T-cell (primary cell): ENCODE data around the gene OLIG1. TPM values are rescaled to one million over a fixed set of nuclear protein-coding genes. Genes with fewer than 3 reads are reported as not detected.

Source experiments
- ATAC-seq, 4 experiments: fragments of 200-7000 bp in 3 of 4; fragments of 150-1000 bp in 1 of 4; cut with Tn5 transposase; replicated peaks in 1 of 4; 1 replicate in 3 of 4; 2 replicates in 1 of 4; pipeline ENCODE4 v1.10.0; 2021; ENCODE audit warnings: moderate library complexity in 3 of 4, mild to moderate bottlenecking in 2 of 4, moderate number of reproducible peaks in 1 of 4
- CTCF ChIA-PET, 2 donors: fragments of 300-600 bp; sonication (Branson Sonifier 250); formaldehyde crosslinking; loops; one replicate each; lab custom pipeline; 2022; ENCODE audit warnings: antibody characterized with exemption in 2 of 2; lab: Charles Lee
- POLR2A ChIA-PET, 2 donors: fragments of 300-600 bp; sonication (Branson Sonifier 250); formaldehyde crosslinking; loops; one replicate each; lab custom pipeline; 2022; ENCODE audit warnings: antibody characterized with exemption in 2 of 2; lab: Charles Lee
- DNase-seq, 35 experiments: peaks; one replicate each; pipeline versions ENCODE4 v3.0.0 to v3.0.0-alpha.2; 2013 to 2023
- H3K27ac ChIP-seq: one replicate; pipeline ENCODE4 v1.5.1; 2013; ENCODE audit warnings: low read length
- H3K27me3 ChIP-seq, 2 experiments: replicated peaks in 1 of 2; 1 replicate in 1 of 2; 2 replicates in 1 of 2; pipeline versions ENCODE4 v1.6.1 to v1.7.0; 2013; ENCODE audit warnings: low read length in 1 of 2, mixed read lengths in 1 of 2; ENCODE audit not compliant: control insufficient read depth in 2 of 2, insufficient read depth in 2 of 2; ENCODE audit errors: extremely low read depth in 1 of 2
- H3K36me3 ChIP-seq, 2 donors: 1 replicate in 1 of 2; 2 replicates in 1 of 2; pipeline versions ENCODE4 v1.6.1 to v1.7.0; 2013; ENCODE audit warnings: low read length in 1 of 2; ENCODE audit not compliant: control insufficient read depth in 2 of 2, insufficient read depth in 1 of 2; ENCODE audit errors: extremely low read depth in 1 of 2
- H3K4me1 ChIP-seq, 2 experiments: 1 replicate in 1 of 2; 2 replicates in 1 of 2; pipeline versions ENCODE4 v1.6.1 to v1.7.0; 2013; ENCODE audit warnings: low read length in 2 of 2, mixed read lengths in 1 of 2; ENCODE audit not compliant: insufficient read depth in 2 of 2, control insufficient read depth in 1 of 2; ENCODE audit errors: extremely low read depth in 1 of 2
- H3K4me3 ChIP-seq, 2 donors: 1 replicate in 1 of 2; 2 replicates in 1 of 2; pipeline versions ENCODE4 v1.5.1 to v1.7.0; 2013; ENCODE audit warnings: mild to moderate bottlenecking in 2 of 2, low read length in 1 of 2, moderate library complexity in 1 of 2; ENCODE audit not compliant: control insufficient read depth in 1 of 2; ENCODE audit errors: extremely low read depth in 1 of 2
- H3K9me3 ChIP-seq: 2 replicates; pipeline ENCODE4 v1.7.0; 2013
- H3K27ac Mint-ChIP-seq, 2 donors: one replicate each; pipeline ENCODE4 v1.8.0; 2020 to 2021; ENCODE audit warnings: mild to moderate bottlenecking in 2 of 2, mixed read lengths in 2 of 2
- H3K27me3 Mint-ChIP-seq, 2 donors: one replicate each; pipeline ENCODE4 v1.8.0; 2021 to 2022; ENCODE audit warnings: mixed read lengths in 2 of 2
- H3K36me3 Mint-ChIP-seq: one replicate; pipeline ENCODE4 v1.8.0; 2021; ENCODE audit warnings: mixed read lengths
- H3K4me1 Mint-ChIP-seq, 3 donors: one replicate each; pipeline ENCODE4 v1.8.0; 2020 to 2022; ENCODE audit warnings: mixed read lengths in 3 of 3, mild to moderate bottlenecking in 1 of 3
- H3K4me3 Mint-ChIP-seq, 3 donors: one replicate each; pipeline ENCODE4 v1.8.0; 2020 to 2022; ENCODE audit warnings: mild to moderate bottlenecking in 3 of 3, mixed read lengths in 3 of 3, moderate library complexity in 3 of 3
- H3K9me3 Mint-ChIP-seq, 3 donors: one replicate each; pipeline ENCODE4 v1.8.0; 2020 to 2022; ENCODE audit warnings: mixed read lengths in 3 of 3
- WGBS: methylation state at CpG from one replicate; pipeline ENCODE4 v1.1.5; 2013; ENCODE audit warnings: missing lambda C conversion rate; ENCODE audit not compliant: insufficient coverage; 5-methylcytosine and 5-hydroxymethylcytosine counted together
- total RNA-seq, 35 experiments: library from RNA in 6 of 35; stranded (reverse) in 6 of 35; fragments of 120-200 nt in 1 of 35; gene quantifications; one replicate each; pipeline versions ENCODE4 v1.2.1 to v1.2.4 and lab custom pipeline; 2013 to 2026

OLIG1 gene
- total RNA-seq, 5 donors from 2014 or later (not counting 1 experiment from before 2014, with no cell fraction given) = not detected

DNA sequence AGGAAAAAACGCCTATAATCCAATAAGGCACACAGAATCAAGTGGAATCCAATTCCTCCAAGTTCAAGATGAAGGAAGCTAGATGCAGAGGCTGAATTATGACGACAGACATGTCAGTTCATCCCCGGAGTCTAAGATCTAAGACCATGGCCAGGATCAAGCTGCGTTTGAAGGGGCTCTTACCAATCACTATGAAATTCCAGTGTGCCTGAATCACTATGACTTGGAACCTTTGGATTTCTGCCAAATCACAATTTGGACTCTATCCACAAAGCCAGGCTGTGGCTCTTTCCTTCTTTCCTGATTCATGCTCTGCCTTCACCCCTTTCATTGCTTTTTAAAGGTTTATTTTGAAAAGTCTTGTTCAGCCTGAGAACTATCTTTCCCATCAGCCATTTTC, 27.1 kb upstream of the OLIG1 start:
- no peak overlapping the region for H3K4me3 ChIP-seq
- no peak for DNase-seq
- H3K4me1 ChIP-seq = no peaks in the 10 kb centered on the region
- Mint-ChIP-seq H3K27me3 (peaks cover 38 to 46% of the 10 kb centered on the region in 2 donors), H3K9me3 (peaks cover 0 to 5% (median 0%) of the 10 kb centered on the region in 3 donors), H3K4me3 (no peak overlapping the region), H3K27ac (no peak overlapping the region), H3K36me3 (no peaks in the 10 kb centered on the region), H3K4me1 (no peaks in the 10 kb centered on the region)
- H3K9me3 ChIP-seq = no peaks in the 10 kb centered on the region
- ATAC-seq = no peak
- H3K27me3 ChIP-seq = peaks cover 0 to 15% of the 10 kb centered on the region in 2 experiments
- ChIA-PET CTCF (no interaction called here), POLR2A (no interaction called here)
- no peak overlapping the region for H3K27ac ChIP-seq
- WGBS = 87% methylated on average over 3 of the region's 4 CpGs
- no peaks in the 10 kb centered on the region for H3K36me3 ChIP-seq

DNA sequence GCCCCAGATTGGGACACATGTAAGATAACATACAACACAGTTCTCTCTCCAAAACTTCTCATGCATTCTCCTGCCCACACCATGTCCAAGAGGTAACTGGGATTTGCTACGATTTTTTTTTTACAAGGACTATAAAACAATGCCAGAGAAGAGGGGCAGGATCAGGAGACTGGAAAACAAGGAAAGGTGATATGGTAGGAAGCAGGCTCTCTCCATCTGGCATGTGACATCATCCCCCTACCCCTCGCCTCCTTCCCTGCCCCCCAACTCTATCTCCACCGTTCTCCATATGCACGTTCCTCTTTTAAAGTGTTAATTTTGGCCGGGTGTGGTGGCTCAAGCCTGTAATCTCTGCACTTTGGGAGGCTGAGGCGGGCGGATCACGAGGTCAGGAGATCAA, 23.5 kb upstream of the OLIG1 start:
- WGBS = no CpG with 5 or more reads among the region's 8 CpGs
- POLR2A ChIA-PET = no interaction called here
- Histone ChIP-seq H3K4me1 (no peaks in the 10 kb centered on the region), H3K9me3 (no peaks in the 10 kb centered on the region), H3K36me3 (no peaks in the 10 kb centered on the region), H3K27ac (no peak overlapping the region), H3K27me3 (peaks cover 0 to 20% of the 10 kb centered on the region in 2 experiments), H3K4me3 (no peak overlapping the region)
- Mint-ChIP-seq H3K4me3 (no peak overlapping the region), H3K36me3 (no peaks in the 10 kb centered on the region), H3K4me1 (no peaks in the 10 kb centered on the region), H3K9me3 (no peaks in the 10 kb centered on the region), H3K27ac (no peak overlapping the region), H3K27me3 (peaks cover 40 to 50% of the 10 kb centered on the region in 2 donors)
- ATAC-seq (no peak), DNase-seq (no peak)
- CTCF ChIA-PET = no interaction called here

DNA sequence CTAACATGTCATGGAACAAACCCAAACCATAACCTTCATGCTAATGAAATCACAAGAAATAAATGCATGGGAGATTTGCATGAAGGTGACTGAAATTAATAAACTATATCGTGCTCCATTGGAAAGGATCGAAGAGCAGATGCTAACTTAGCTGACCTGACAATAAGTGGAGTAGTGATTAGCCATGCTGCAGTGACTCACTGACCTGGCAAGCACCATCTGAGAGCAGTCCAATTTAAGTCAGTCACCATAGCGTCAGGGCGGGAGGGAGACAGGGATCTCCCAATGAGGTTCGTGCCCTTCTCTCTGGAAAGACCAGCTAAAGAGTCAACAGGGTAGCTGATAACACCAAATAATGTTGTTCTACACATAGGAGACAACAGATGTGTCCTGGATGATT, 22.7 kb upstream of the OLIG1 start:
- Mint-ChIP-seq H3K4me1 (no peaks in the 10 kb centered on the region), H3K4me3 (no peak overlapping the region), H3K27me3 (peaks cover 43 to 44% of the 10 kb centered on the region in 2 donors), H3K36me3 (no peaks in the 10 kb centered on the region), H3K27ac (no peak overlapping the region), H3K9me3 (no peaks in the 10 kb centered on the region)
- no peaks in the 10 kb centered on the region for H3K9me3 ChIP-seq
- H3K36me3 ChIP-seq = no peaks in the 10 kb centered on the region
- no peak overlapping the region for H3K27ac ChIP-seq
- H3K4me1 ChIP-seq = no peaks in the 10 kb centered on the region
- ChIA-PET CTCF (no interaction called here), POLR2A (no interaction called here)
- no peak for ATAC-seq
- no peak for DNase-seq
- no peak overlapping the region for H3K4me3 ChIP-seq
- 100% methylated on average over 3 of the region's 5 CpGs for WGBS
- peaks cover 0 to 23% of the 10 kb centered on the region in 2 experiments for H3K27me3 ChIP-seq

DNA sequence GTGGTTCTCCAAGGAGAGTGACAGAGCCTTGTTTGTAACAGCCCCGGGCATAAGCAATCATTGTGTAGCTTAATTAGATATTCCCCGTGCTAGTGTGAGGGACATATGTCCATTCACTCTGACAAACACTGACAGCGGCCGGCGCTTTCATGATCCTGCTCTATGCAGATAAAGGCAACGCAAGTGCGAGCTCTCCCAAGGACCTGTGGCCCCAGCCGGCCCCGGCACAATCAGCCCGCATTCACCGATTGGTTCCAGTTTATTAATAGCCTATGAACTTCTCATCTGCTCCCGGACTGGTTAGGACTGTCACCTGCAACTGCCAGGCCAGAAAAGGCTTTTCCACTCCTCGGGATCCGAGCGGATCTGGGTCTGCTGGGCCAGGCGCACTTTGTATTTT, 18.0 kb upstream of the OLIG1 start:
- WGBS = 96% methylated on average over 11 of the region's 16 CpGs
- H3K4me1 ChIP-seq = no peaks in the 10 kb centered on the region
- ChIA-PET CTCF (no interaction called here), POLR2A (no interaction called here)
- DNase-seq (no peak), ATAC-seq (no peak)
- Mint-ChIP-seq H3K4me3 (no peak overlapping the region), H3K36me3 (no peaks in the 10 kb centered on the region), H3K27ac (no peak overlapping the region), H3K27me3 (peaks cover 24 to 29% of the 10 kb centered on the region in 2 donors), H3K4me1 (no peaks in the 10 kb centered on the region), H3K9me3 (no peaks in the 10 kb centered on the region)
- no peak overlapping the region for H3K4me3 ChIP-seq
- no peak overlapping the region for H3K27ac ChIP-seq
- H3K27me3 ChIP-seq = peaks cover 0 to 18% of the 10 kb centered on the region in 2 experiments
- H3K9me3 ChIP-seq = no peaks in the 10 kb centered on the region
- no peaks in the 10 kb centered on the region for H3K36me3 ChIP-seq

DNA sequence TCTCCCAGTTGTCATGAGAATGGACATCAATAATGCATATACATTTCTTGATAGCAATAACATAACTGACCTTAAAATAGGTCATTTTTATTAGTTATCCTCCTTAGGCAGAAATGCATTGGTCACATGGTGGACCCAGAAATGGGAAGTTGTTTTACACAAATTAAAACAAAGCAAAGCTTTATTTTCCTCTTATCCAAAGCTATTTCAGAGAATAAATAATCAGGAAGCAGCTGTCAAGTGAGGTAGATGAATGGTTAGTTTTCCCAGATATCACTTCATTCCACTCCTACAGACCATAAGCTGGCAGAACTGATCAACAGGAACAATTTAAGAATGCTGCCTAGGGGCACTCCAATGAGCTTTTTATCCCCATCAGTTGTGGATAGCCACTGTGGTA, 16.0 kb upstream of the OLIG1 start:
- H3K9me3 ChIP-seq = no peaks in the 10 kb centered on the region
- Mint-ChIP-seq H3K27me3 (peaks cover 10 to 14% of the 10 kb centered on the region in 2 donors), H3K27ac (no peak overlapping the region), H3K9me3 (no peaks in the 10 kb centered on the region), H3K4me1 (peaks cover 0 to 2% (median 1%) of the 10 kb centered on the region in 3 donors), H3K4me3 (no peak overlapping the region), H3K36me3 (no peaks in the 10 kb centered on the region)
- H3K27me3 ChIP-seq = peaks cover 0 to 13% of the 10 kb centered on the region in 2 experiments
- H3K4me1 ChIP-seq = peaks cover 0 to under 1% of the 10 kb centered on the region in 2 experiments
- no peak for DNase-seq
- ATAC-seq = no peak
- H3K27ac ChIP-seq = no peak overlapping the region
- ChIA-PET CTCF (interaction anchor here in 1 of 2 donors (0.5 kb wide), 1 partner anchor 393 kb away, joined by 3 read pairs; no protein-coding TSS in a partner anchor), POLR2A (interaction anchor here in 1 of 2 donors (1.0 kb wide), 1 partner anchor 743 kb away, joined by 3 read pairs; no protein-coding TSS in a partner anchor)
- no peak overlapping the region for H3K4me3 ChIP-seq
- H3K36me3 ChIP-seq = no peaks in the 10 kb centered on the region

DNA sequence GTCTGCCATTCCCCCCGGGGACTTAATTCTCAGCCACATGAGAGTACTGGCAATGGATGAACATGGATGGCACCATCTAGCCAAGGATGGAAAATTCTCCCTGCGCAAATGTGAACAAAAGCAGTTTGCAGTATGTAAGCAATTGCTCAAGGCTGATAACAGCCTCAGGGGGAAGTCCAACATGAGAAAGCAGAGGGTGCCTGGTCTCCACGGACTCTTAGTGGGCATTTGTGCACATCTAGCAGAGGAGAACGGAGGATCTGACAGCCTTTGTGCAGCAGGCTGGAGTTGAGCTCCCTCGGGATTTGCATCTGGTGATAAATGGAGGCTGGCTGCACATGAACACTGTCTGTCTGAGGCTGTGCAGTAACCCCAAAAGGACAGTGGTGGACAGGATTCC, 13.9 kb upstream of the OLIG1 start:
- Mint-ChIP-seq H3K36me3 (no peaks in the 10 kb centered on the region), H3K4me3 (no peak overlapping the region), H3K27ac (no peak overlapping the region), H3K4me1 (peaks cover 4 to 8% (median 8%) of the 10 kb centered on the region in 3 donors), H3K27me3 (peaks cover 18% of the 10 kb centered on the region in 2 donors), H3K9me3 (no peaks in the 10 kb centered on the region)
- no peaks in the 10 kb centered on the region for H3K36me3 ChIP-seq
- DNase-seq = no peak
- no peak overlapping the region for H3K27ac ChIP-seq
- peaks cover 0 to 7% of the 10 kb centered on the region in 2 experiments for H3K4me1 ChIP-seq
- H3K4me3 ChIP-seq = no peak overlapping the region
- H3K9me3 ChIP-seq = no peaks in the 10 kb centered on the region
- CTCF ChIA-PET = no interaction called here
- POLR2A ChIA-PET = no interaction called here
- H3K27me3 ChIP-seq = peaks cover 0 to 14% of the 10 kb centered on the region in 2 experiments
- 78% methylated on average over 5 of the region's 5 CpGs for WGBS
- ATAC-seq = no peak
